GM12892 (cell line): ENCODE measurements around the gene HSD17B7.

ENCODE experiments used
- DNase-seq: peaks from one replicate; pipeline ENCODE4 v3.0.0; 2011; ENCODE audit not compliant: insufficient read length
- FAIRE-seq: peaks from 2 replicates; lab custom pipeline; 2011; peaks lifted over from hg19 to GRCh38; lab: Jason Lieb, UNC
- POLR2A ChIP-seq: IDR thresholded peaks from 2 replicates; pipeline ENCODE4 v1.6.1; 2011; ENCODE audit warnings: low read depth, low read length, control low read depth
- POLR2AphosphoS5 ChIP-seq: IDR thresholded peaks from 2 replicates; pipeline ENCODE4 v1.6.1; 2011; ENCODE audit warnings: low read depth, low read length, control low read depth
- TAF1 ChIP-seq: IDR thresholded peaks from 2 replicates; pipeline ENCODE4 v1.6.1; 2011; ENCODE audit warnings: low read depth, mild to moderate bottlenecking, control low read depth, low read length, borderline replicate concordance

The HSD17B7 gene

DNA sequence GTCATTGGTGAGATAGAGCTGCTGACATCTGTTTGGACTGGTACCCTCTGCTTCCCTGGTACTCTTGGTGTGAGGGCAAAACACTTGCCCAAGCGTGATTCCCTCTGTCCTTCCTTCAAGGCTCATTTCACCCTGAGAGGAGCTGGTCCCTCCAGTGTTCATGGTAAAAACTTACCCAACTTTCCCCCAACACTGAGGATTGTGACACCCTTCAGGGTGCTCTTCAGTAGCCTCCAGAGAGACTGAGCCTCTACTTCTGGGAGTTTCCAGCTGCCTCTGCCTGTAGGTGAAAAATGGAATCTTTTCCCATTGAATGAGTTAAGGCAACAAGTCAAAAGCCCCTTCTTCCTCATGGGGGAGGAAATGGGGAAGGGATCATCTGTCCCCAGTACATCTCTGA lies 60.8 kb downstream of the HSD17B7 start:
- FAIRE-seq (no peak), DNase-seq (no peak)
- TF ChIP-seq TAF1 (no peak), POLR2A (no peak), POLR2AphosphoS5 (no peak)

GRCh38 chr1:162854245-162854882 lies 63.9 kb downstream of the HSD17B7 start:
- DNase-seq, result peak; percentile 10
- TF ChIP-seq TAF1 (no peak), POLR2AphosphoS5 (no peak)
- FAIRE-seq, result peak; percentile 78

- no peak for TF ChIP-seq POLR2A
- no peak for TF ChIP-seq TAF1
- FAIRE-seq (no peak), DNase-seq (no peak)
Observed at GRCh38 chr1:162855461-162856150, 65.1 kb downstream of the HSD17B7 start.

GRCh38 chr1:162856260-162856659 lies 65.8 kb downstream of the HSD17B7 start:
- no peak for DNase-seq
- no peak for FAIRE-seq
- TF ChIP-seq POLR2AphosphoS5, result no peak
- TF ChIP-seq POLR2A, result no peak
- TF ChIP-seq TAF1, result no peak

GRCh38 chr1:162857850-162858249 lies 67.3 kb downstream of the HSD17B7 start:
- DNase-seq, result no peak
- FAIRE-seq, result no peak
- no peak for TF ChIP-seq POLR2A
- TF ChIP-seq TAF1, result no peak
- TF ChIP-seq POLR2AphosphoS5, result no peak

- TF ChIP-seq POLR2A, result no peak
- TF ChIP-seq TAF1, result no peak
- TF ChIP-seq POLR2AphosphoS5, result no peak
- FAIRE-seq (no peak), DNase-seq (no peak)
Observed at GRCh38 chr1:162859191-162859590, 68.7 kb downstream of the HSD17B7 start.

DNA sequence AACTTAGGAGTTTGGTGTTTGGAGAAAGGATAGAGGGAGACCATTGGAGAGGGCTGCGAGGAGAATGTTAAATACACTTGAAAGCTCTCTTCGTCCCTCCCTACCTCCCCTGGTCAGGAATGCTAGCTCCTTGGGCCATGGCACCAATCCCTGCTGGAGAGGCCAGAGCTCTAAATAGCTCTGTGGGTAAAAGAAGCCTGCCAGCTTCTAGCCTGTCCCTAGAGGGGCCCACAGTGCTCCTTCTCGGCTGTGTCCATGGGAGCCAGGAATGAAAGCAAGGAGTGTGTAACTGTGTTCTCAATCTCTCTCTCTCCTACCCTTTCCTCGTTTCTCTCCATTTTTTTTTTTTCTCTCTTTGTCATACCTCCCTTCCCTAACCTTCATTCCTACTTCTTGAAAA lies 70.6 kb downstream of the HSD17B7 start, which contains the start of gene CCDC190:
Gene CCDC190 (minus strand): TSS at position 75 of the 400 bp plus-strand sequence. CDS start 1,529 bp downstream, outside the sequence.
- DNase-seq, result no peak
- TF ChIP-seq POLR2AphosphoS5 (no peak), TAF1 (no peak), POLR2A (no peak)
- no peak for FAIRE-seq

- FAIRE-seq (no peak), DNase-seq (no peak)
- TF ChIP-seq POLR2AphosphoS5 (no peak), POLR2A (no peak), TAF1 (no peak)
Observed at GRCh38 chr1:162861625-162862024, 71.1 kb downstream of the HSD17B7 start.
